ENCODE data around the gene NKRF.

GRCh38 chrX:119549327-119550016 lies 56.8 kb downstream of the NKRF start:
- TF ChIP-seq, protein P1, sequence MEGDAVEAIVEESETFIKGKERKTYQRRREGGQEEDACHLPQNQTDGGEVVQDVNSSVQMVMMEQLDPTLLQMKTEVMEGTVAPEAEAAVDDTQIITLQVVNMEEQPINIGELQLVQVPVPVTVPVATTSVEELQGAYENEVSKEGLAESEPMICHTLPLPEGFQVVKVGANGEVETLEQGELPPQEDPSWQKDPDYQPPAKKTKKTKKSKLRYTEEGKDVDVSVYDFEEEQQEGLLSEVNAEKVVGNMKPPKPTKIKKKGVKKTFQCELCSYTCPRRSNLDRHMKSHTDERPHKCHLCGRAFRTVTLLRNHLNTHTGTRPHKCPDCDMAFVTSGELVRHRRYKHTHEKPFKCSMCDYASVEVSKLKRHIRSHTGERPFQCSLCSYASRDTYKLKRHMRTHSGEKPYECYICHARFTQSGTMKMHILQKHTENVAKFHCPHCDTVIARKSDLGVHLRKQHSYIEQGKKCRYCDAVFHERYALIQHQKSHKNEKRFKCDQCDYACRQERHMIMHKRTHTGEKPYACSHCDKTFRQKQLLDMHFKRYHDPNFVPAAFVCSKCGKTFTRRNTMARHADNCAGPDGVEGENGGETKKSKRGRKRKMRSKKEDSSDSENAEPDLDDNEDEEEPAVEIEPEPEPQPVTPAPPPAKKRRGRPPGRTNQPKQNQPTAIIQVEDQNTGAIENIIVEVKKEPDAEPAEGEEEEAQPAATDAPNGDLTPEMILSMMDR (IDR thresholded peaks at IDR 0.05), result no peak
- no peak for TF ChIP-seq ZFX (IDR thresholded peaks at IDR 0.05; ENCODE audit: borderline replicate concordance)
